HFF-Myc (cell line): ENCODE measurements around the gene A1BG.

Experiments used
- DNase-seq: peaks from one replicate; pipeline ENCODE4 v3.0.0-alpha.2; 2011; ENCODE audit warnings: low read depth; ENCODE audit errors: extremely low read depth
- H3K4me3 ChIP-seq: replicated peaks from 2 replicates; pipeline ENCODE4 v1.5.1; 2011; ENCODE audit warnings: low read depth, mild to moderate bottlenecking, control low read depth, low read length
- CTCF ChIP-seq: IDR thresholded peaks from 2 replicates; pipeline ENCODE4 v1.5.1; 2012; ENCODE audit warnings: mild to moderate bottlenecking, low read depth, low read length, control low read depth; ENCODE audit errors: missing control alignments

A1BG gene

DNA sequence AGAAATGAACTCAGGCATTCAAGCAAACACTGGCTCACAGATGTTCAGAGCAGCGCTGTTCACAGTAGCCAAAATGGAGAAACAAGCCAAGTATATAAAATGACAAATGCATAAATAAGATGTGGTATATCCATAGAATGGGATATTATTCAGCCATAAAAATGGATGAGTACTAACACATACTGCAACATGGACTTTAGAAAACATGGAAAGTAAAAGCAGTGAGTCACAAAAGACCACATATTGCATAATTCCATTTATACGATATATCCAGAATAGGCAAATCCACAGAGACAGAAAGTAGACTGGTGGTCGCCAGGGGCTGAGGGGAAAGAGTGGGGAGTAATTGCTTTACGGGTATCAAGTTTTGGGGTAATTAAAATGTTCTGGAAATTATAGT lies 20.9 kb upstream of the A1BG start:
- no peak overlapping the region for H3K4me3 ChIP-seq
- no peak for TF ChIP-seq CTCF
- DNase-seq, result no peak

DNA sequence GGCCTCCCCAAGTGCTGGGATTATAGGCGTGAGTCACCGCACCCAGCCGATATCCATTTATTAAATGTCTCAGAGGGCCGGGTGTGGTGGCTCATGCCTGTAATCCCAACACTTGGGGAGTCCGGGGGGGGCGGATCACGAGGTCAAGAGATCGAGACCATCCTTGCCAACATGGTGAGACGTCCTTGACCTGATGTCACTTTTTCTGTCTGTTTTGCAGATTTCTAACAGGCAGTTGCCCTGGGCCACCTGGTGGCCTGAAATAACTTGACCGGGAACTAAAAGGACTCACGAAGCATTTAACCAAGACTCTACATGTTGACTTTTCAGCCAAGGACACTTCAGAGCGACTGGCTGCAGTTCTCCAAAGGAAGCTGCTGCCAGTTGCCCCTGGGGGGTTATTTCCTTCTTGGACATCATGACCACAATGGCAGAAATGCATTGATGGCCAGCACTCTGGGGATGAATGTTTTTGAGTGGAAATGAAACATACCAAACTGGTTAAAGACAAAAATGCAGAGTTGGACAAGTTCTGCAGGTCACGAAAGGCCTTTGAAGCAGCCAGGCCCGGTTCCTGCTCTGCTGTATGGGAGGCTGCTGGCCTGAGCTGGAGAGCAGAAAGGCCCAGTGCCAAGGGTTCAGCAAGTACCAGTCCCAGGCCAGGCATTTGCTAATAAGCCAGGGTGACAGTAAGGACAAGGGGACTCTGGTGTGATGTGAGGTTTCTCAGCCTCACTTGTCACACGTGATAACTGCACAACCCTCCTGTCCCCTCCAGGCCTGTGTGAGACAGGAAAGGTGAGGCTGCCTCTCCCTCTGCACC lies 19.2 kb upstream of the A1BG start:
- no peak for TF ChIP-seq CTCF
- no peak for DNase-seq
- no peak overlapping the region for H3K4me3 ChIP-seq

GRCh38 chr19:58368561-58369360 lies 15.5 kb upstream of the A1BG start:
- TF ChIP-seq CTCF, result no peak
- no peak overlapping the region for H3K4me3 ChIP-seq
- no peak for DNase-seq

GRCh38 chr19:58367698-58368454 lies 14.6 kb upstream of the A1BG start:
- no peak for TF ChIP-seq CTCF
- DNase-seq, result no peak
- no peak overlapping the region for H3K4me3 ChIP-seq

DNA sequence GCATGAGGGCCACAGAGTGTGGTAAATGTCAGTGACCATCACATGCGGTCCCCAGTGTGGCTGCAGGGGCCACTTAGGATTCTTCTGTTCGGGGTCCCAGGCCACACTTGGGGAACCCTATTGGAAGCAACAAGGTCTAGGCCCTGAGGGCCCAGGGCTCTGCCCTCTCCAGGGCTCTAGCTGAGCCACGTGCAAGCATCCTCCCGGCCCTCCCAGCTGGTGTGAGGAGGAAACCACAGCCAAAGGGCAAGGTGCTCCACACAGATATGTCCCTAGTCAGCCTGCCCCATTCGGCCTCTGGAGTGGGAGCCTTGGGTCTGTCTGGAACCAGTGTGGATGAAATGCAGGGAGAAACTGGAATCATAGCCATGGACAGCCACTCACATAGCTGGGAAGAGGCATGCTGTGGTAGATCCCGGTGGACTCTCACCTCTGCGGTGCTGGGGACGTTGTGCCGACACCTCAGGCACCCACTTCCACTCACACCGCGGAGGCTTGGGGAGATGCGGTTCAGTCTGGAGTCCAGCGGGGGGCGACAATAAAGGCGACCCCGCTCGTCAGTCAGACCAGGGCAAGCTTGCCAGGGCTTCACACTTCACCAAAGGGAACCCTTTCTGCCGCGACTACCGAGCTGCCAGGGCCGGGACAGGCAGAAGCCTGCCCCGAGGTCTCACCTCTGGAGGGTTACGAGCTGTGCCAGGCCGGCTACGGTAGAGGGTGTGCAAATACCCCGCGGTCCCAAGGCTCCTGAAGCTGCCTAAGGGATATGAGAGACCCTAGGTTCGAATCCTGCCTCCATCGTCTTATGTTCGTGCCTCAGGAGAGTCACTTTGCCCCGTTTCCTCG lies 13.5 kb upstream of the A1BG start:
- no peak for TF ChIP-seq CTCF
- H3K4me3 ChIP-seq, result no peak overlapping the region
- DNase-seq, result no peak

DNA sequence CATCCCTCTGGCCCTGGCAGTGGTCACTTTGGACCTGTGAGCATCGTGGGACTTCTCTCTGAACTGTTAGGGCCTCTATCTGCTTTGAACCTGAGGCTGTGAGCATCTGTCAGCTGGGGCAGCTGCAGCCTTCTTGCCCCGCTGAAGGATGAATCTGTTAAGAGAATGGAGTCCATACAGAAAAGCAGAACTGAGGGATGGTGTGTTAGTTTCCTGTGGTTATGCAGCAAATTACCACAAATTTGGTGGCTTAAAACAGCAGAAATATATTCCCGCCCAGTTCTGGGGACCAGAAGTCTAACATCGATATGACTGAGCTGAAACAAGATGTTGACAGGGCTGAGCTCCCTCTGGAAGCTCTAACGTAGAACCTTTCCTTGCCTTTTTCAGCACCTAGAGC lies 10.9 kb upstream of the A1BG start:
- TF ChIP-seq CTCF, result no peak
- H3K4me3 ChIP-seq, result no peak overlapping the region

More for the DNA sequence above, 10.9 kb upstream of the A1BG start:
- no peak for DNase-seq
